Measurements from ENCODE around the gene DRAM2. TPM values are rescaled to one million over a fixed set of nuclear protein-coding genes. Genes with fewer than 3 reads are reported as not detected.

DRAM2 gene
- total and polyA plus RNA-seq, 9 of the 15 experiments (the other 6 are each of a cell fraction or from before 2014, with no cell fraction given): 29.0 to 161 (median 53.5) TPM

DNA sequence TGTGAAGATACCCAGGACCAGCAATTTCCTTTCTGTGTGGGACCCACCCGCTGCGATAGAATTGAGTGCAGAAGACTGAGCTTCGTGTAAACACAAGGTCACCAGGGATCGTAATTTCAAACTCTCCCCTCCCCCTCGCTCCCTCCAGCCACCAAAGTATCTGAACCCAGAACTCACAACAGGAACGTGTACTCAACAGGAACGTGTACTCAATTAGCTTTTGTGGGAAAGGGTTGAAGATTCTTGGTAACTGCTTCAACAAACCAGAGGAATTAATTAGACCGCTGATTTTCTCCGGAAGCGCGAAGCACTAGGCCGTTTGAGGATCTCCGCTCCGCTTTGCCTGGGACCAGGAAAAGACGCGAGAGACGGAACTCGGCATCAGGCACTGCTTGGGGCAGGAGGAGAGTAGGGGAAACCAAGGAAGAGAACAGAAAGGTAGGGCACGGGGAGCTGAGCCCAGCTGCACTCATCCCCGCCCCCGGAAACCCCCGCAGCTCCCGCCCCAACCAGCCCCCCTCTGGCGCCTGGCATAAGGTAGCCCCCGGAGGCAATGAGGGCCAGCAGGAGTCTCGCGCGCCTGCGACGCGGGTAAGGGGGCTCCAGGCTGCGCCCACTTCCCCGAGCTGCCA, 453 bp downstream of the DRAM2 start (continued):
- TF ChIP-seq, protein P1, sequence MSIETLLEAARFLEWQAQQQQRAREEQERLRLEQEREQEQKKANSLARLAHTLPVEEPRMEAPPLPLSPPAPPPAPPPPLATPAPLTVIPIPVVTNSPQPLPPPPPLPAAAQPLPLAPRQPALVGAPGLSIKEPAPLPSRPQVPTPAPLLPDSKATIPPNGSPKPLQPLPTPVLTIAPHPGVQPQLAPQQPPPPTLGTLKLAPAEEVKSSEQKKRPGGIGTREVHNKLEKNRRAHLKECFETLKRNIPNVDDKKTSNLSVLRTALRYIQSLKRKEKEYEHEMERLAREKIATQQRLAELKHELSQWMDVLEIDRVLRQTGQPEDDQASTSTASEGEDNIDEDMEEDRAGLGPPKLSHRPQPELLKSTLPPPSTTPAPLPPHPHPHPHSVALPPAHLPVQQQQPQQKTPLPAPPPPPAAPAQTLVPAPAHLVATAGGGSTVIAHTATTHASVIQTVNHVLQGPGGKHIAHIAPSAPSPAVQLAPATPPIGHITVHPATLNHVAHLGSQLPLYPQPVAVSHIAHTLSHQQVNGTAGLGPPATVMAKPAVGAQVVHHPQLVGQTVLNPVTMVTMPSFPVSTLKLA (conservative IDR thresholded peaks at IDR 0.05): peak; percentile 14 to 21; a peak in 1 of 4 replicates
- TF ChIP-seq, protein P2, sequence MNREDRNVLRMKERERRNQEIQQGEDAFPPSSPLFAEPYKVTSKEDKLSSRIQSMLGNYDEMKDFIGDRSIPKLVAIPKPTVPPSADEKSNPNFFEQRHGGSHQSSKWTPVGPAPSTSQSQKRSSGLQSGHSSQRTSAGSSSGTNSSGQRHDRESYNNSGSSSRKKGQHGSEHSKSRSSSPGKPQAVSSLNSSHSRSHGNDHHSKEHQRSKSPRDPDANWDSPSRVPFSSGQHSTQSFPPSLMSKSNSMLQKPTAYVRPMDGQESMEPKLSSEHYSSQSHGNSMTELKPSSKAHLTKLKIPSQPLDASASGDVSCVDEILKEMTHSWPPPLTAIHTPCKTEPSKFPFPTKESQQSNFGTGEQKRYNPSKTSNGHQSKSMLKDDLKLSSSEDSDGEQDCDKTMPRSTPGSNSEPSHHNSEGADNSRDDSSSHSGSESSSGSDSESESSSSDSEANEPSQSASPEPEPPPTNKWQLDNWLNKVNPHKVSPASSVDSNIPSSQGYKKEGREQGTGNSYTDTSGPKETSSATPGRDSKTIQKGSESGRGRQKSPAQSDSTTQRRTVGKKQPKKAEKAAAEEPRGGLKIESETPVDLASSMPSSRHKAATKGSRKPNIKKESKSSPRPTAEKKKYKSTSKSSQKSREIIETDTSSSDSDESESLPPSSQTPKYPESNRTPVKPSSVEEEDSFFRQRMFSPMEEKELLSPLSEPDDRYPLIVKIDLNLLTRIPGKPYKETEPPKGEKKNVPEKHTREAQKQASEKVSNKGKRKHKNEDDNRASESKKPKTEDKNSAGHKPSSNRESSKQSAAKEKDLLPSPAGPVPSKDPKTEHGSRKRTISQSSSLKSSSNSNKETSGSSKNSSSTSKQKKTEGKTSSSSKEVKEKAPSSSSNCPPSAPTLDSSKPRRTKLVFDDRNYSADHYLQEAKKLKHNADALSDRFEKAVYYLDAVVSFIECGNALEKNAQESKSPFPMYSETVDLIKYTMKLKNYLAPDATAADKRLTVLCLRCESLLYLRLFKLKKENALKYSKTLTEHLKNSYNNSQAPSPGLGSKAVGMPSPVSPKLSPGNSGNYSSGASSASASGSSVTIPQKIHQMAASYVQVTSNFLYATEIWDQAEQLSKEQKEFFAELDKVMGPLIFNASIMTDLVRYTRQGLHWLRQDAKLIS (CRISPR knock-in tag; IDR thresholded peaks at IDR 0.05): no peak
- no peak for TF ChIP-seq ZNF551 (CRISPR knock-in tag; IDR thresholded peaks at IDR 0.05)
- no peak for TF ChIP-seq ZEB2 (IDR thresholded peaks at IDR 0.05)
- no peak for TF ChIP-seq ZNF644 (tag; IDR thresholded peaks at IDR 0.05; ENCODE audit: low read depth)
- TF ChIP-seq, protein P3, sequence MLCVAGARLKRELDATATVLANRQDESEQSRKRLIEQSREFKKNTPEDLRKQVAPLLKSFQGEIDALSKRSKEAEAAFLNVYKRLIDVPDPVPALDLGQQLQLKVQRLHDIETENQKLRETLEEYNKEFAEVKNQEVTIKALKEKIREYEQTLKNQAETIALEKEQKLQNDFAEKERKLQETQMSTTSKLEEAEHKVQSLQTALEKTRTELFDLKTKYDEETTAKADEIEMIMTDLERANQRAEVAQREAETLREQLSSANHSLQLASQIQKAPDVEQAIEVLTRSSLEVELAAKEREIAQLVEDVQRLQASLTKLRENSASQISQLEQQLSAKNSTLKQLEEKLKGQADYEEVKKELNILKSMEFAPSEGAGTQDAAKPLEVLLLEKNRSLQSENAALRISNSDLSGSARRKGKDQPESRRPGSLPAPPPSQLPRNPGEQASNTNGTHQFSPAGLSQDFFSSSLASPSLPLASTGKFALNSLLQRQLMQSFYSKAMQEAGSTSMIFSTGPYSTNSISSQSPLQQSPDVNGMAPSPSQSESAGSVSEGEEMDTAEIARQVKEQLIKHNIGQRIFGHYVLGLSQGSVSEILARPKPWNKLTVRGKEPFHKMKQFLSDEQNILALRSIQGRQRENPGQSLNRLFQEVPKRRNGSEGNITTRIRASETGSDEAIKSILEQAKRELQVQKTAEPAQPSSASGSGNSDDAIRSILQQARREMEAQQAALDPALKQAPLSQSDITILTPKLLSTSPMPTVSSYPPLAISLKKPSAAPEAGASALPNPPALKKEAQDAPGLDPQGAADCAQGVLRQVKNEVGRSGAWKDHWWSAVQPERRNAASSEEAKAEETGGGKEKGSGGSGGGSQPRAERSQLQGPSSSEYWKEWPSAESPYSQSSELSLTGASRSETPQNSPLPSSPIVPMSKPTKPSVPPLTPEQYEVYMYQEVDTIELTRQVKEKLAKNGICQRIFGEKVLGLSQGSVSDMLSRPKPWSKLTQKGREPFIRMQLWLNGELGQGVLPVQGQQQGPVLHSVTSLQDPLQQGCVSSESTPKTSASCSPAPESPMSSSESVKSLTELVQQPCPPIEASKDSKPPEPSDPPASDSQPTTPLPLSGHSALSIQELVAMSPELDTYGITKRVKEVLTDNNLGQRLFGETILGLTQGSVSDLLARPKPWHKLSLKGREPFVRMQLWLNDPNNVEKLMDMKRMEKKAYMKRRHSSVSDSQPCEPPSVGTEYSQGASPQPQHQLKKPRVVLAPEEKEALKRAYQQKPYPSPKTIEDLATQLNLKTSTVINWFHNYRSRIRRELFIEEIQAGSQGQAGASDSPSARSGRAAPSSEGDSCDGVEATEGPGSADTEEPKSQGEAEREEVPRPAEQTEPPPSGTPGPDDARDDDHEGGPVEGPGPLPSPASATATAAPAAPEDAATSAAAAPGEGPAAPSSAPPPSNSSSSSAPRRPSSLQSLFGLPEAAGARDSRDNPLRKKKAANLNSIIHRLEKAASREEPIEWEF (CRISPR knock-in tag; IDR thresholded peaks at IDR 0.05): no peak
- TF ChIP-seq MXI1 (IDR thresholded peaks at IDR 0.05; ENCODE audit: low read depth, low read length): 0 out of 2 replicates have a peak, but pooled peaks have one; percentile 7
- TF ChIP-seq RBM25 (IDR thresholded peaks at IDR 0.05; ENCODE audit: low read depth, low read length, severe bottlenecking): no peak
- no peak for TF ChIP-seq PHB2 (IDR thresholded peaks at IDR 0.05; ENCODE audit: low read depth)
- TF ChIP-seq NCOR1 (IDR thresholded peaks at IDR 0.05): no peak
- TF ChIP-seq PYGO2 (tag; IDR thresholded peaks at IDR 0.05): no peak
- TF ChIP-seq HNRNPL (IDR thresholded peaks at IDR 0.05; ENCODE audit: low read depth, low read length): no peak
- TF ChIP-seq ZFP30 (CRISPR knock-in tag; IDR thresholded peaks at IDR 0.05; ENCODE audit: borderline replicate concordance): no peak
- TF ChIP-seq ZNF41 (CRISPR knock-in tag; conservative IDR thresholded peaks at IDR 0.05): no peak
- TF ChIP-seq, protein P4, sequence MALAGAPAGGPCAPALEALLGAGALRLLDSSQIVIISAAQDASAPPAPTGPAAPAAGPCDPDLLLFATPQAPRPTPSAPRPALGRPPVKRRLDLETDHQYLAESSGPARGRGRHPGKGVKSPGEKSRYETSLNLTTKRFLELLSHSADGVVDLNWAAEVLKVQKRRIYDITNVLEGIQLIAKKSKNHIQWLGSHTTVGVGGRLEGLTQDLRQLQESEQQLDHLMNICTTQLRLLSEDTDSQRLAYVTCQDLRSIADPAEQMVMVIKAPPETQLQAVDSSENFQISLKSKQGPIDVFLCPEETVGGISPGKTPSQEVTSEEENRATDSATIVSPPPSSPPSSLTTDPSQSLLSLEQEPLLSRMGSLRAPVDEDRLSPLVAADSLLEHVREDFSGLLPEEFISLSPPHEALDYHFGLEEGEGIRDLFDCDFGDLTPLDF (CRISPR knock-in tag; IDR thresholded peaks at IDR 0.05): no peak
- no peak for TF ChIP-seq BRD9 (IDR thresholded peaks at IDR 0.05; ENCODE audit: low read depth, partially characterized antibody)

Measured in K562 (cell line).